ENCODE measurements around the gene ANXA11. TPM values are rescaled to one million over a fixed set of nuclear protein-coding genes. Genes with fewer than 3 reads are reported as not detected.

The ANXA11 gene
- total RNA-seq, 2 donors from 2014 or later: 68.2 to 71.9 TPM

DNA sequence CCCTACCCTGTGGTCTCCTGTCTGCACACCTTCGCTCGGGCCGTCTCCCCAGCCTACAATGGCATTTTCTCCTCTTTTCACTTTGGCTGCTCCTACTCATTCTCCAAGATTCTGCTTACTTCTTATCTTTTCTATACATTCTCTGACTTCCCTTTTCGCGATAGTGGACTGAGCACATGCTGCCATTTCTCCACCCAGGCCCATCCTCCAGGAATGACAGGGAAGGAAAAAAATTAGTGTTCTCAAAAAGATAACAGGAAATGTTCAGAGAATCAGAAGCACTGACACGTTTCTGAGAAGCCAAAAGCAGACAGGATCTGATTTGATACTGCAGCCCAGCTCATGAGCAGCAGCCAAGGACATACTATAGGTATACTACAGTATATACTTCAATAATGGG, 6.4 kb upstream of the ANXA11 start:
- H3K36me3 ChIP-seq (replicated peaks in 1 of 2; ENCODE audit: insufficient read depth in 1 of 2, low read depth in 2 of 2): no peaks in the 10 kb centered on the region
- no peak overlapping the region for H3K4me3 ChIP-seq
- H3K4me1 ChIP-seq: peaks cover 16% of the 10 kb centered on the region
- DNase-seq: no peak
- 90% methylated on average over 6 of the region's 6 CpGs for whole genome bisulfite sequencing, 2 donors
- H3K27ac ChIP-seq: no peak overlapping the region
- no peak for TF ChIP-seq POLR2A (IDR thresholded peaks at IDR 0.05)
- TF ChIP-seq, protein P1, sequence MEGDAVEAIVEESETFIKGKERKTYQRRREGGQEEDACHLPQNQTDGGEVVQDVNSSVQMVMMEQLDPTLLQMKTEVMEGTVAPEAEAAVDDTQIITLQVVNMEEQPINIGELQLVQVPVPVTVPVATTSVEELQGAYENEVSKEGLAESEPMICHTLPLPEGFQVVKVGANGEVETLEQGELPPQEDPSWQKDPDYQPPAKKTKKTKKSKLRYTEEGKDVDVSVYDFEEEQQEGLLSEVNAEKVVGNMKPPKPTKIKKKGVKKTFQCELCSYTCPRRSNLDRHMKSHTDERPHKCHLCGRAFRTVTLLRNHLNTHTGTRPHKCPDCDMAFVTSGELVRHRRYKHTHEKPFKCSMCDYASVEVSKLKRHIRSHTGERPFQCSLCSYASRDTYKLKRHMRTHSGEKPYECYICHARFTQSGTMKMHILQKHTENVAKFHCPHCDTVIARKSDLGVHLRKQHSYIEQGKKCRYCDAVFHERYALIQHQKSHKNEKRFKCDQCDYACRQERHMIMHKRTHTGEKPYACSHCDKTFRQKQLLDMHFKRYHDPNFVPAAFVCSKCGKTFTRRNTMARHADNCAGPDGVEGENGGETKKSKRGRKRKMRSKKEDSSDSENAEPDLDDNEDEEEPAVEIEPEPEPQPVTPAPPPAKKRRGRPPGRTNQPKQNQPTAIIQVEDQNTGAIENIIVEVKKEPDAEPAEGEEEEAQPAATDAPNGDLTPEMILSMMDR (IDR thresholded peaks at IDR 0.05): no peak
- no peaks in the 10 kb centered on the region for H3K27me3 ChIP-seq
- no peaks in the 10 kb centered on the region for H3K9me3 ChIP-seq
- intact Hi-C loops (cut with DNase I): no loop called here
- no peak for ATAC-seq

DNA sequence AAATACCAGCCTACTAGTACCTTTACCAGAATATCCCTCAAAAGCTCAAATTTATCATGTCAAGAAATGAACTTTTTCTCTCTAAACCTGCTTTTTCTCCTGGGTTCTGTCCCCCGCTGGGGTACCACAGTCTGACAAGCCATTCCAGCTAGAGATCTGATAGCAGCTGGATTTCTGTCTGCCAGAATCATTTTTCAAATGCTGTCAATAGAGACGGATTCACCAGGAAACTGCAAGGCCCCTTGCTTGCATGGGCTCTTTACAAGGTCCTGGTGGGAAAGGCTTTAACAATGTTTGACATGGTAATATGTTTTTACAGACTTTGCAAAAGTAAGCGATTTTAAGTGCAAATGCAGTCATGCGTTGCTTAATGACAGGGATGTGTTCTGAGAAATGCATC, 4.9 kb upstream of the ANXA11 start:
- intact Hi-C loops (cut with DNase I): no loop called here
- Histone ChIP-seq H3K27ac (no peak overlapping the region), H3K9me3 (no peaks in the 10 kb centered on the region), H3K36me3 (replicated peaks in 1 of 2; ENCODE audit: insufficient read depth in 1 of 2, low read depth in 2 of 2) (no peaks in the 10 kb centered on the region), H3K4me3 (no peak overlapping the region), H3K4me1 (peaks cover 27% of the 10 kb centered on the region), H3K27me3 (no peaks in the 10 kb centered on the region)
- ATAC-seq: no peak
- no peak for DNase-seq
- WGBS, 2 donors: 82 to 86% methylated on average over 4 of the region's 4 CpGs
- TF ChIP-seq POLR2A (IDR thresholded peaks at IDR 0.05): no peak
- TF ChIP-seq, protein P1 (IDR thresholded peaks at IDR 0.05): no peak

DNA sequence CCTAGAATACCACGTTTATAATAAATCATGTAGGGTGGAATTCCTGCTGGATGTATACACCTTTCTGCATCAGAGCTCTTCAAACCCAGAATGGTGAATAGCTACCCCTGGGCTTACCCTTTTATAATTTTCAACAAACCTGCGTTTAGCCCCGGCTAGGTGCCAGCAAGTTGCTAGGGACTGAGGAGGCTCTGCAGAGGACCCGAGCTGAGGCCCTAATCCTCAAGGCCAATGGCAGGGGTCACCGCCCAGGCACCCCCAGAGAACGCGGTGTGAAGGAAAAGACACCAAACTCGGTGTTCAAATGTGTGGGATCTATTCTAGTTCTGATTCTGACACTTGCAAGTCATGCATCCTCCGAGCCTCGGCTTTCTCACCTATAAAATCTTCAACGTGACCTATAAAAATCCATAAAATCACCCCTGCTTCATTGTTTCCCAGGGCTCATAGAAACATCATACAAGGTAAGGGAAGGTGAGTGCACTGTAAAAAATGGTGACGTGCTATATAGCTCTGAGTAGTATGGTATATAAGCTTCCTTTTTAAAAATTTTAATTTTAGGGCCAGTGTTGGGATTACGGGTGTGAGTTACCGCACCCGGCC, 2.5 kb upstream of the ANXA11 start:
- ATAC-seq (no peak), DNase-seq (no peak)
- no peaks in the 10 kb centered on the region for H3K27me3 ChIP-seq
- intact Hi-C loops (cut with DNase I): loop anchor here (5.0 kb wide), 1 partner anchor 46 kb away; no protein-coding TSS in a partner anchor
- WGBS, 2 donors: 55 to 63% methylated on average over 15 of the region's 15 CpGs
- H3K27ac ChIP-seq: peak overlapping the region; percentile 83 to 100 (median 100)
- no peak for TF ChIP-seq POLR2A (IDR thresholded peaks at IDR 0.05)
- TF ChIP-seq, protein P1 (IDR thresholded peaks at IDR 0.05): no peak
- peaks cover 40% of the 10 kb centered on the region for H3K4me1 ChIP-seq
- no peak overlapping the region for H3K4me3 ChIP-seq
- no peaks in the 10 kb centered on the region for H3K9me3 ChIP-seq
- H3K36me3 ChIP-seq (replicated peaks in 1 of 2; ENCODE audit: insufficient read depth in 1 of 2, low read depth in 2 of 2): no peaks in the 10 kb centered on the region

DNA sequence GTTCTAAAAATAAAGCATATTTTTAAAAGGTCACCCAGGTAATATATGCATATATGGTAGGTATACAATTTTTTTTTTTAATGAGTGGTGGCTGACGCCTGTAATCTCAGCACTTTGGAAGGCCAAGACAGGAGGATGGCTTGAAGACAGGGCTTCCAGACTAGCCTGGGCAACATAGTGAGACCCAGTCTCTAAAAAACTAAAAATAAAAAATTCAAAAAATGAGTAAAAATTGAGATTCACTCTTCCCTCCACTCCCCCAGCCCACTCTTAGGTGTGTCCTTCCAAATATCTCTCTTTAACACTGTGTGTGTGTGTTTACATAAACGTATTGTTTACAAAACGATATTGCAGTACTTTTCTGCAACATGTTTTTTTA, 929 bp upstream of the ANXA11 start:
- TF ChIP-seq, protein P1 (IDR thresholded peaks at IDR 0.05): no peak
- no peak for TF ChIP-seq POLR2A (IDR thresholded peaks at IDR 0.05)
- peaks cover 56% of the 10 kb centered on the region for H3K4me1 ChIP-seq
- intact Hi-C loops (cut with DNase I): loop anchor here (5.0 kb wide), 1 partner anchor 44 kb away; no protein-coding TSS in a partner anchor
- no peaks in the 10 kb centered on the region for H3K36me3 ChIP-seq (replicated peaks in 1 of 2; ENCODE audit: insufficient read depth in 1 of 2, low read depth in 2 of 2)
- no peak overlapping the region for H3K4me3 ChIP-seq
- WGBS, 2 donors: 54 to 60% methylated on average over 3 of the region's 3 CpGs
- ATAC-seq: no peak
- DNase-seq: no peak
- no peaks in the 10 kb centered on the region for H3K27me3 ChIP-seq
- H3K9me3 ChIP-seq: no peaks in the 10 kb centered on the region
- H3K27ac ChIP-seq: peak overlapping the region in 3 of 4 donors; percentile 99 to 100 (median 100)
